Muscle of back (tissue), 13 donors: ENCODE measurements around the gene CRMP1. TPM values are rescaled to one million over a fixed set of nuclear protein-coding genes. Genes with fewer than 3 reads are reported as not detected.

Experiments
- DNase-seq, 3 donors: peaks; one replicate each; pipeline versions ENCODE4 v3.0.0 to v3.0.0-alpha.2; 2013
- long read RNA-seq, 9 donors: transcript quantifications; one replicate each; lab custom pipeline, GENCODE V29; 2026
- polyA plus RNA-seq, 10 donors: library from polyadenylated mRNA; unstranded; fragments of 120-200 nt; gene quantifications; one replicate each; pipeline ENCODE4 v1.2.1, GENCODE V29; 2013; ENCODE audit not compliant: insufficient read length in 10 of 10

Gene CRMP1
- 10 to 100 TPM; 19.4 to 33.4 (median 24.2) TPM for polyA plus RNA-seq
- long read RNA-seq, donor 1, partial matches to known transcripts: 12 of 12 reads
- long read RNA-seq, donor 1, other reads (novel, unspliced or antisense): 0 of 12 reads
- long read RNA-seq, donor 2, partial matches to known transcripts: 0 of 3 reads
- long read RNA-seq, donor 2, other reads (novel, unspliced or antisense): 0 of 3 reads
- long read RNA-seq, donor 3: 0 reads
- long read RNA-seq, donor 4, partial matches to known transcripts: 5 of 6 reads
- long read RNA-seq, donor 4, other reads (novel, unspliced or antisense): 0 of 6 reads
- long read RNA-seq, donor 5, transcript CRMP1-202 (14 exons, 2,911 nt): major isoform, 8 of 8 reads
- long read RNA-seq, donor 5, partial matches to known transcripts: 0 of 8 reads
- long read RNA-seq, donor 5, other reads (novel, unspliced or antisense): 0 of 8 reads
- long read RNA-seq, donor 6, partial matches to known transcripts: 0 of 4 reads
- long read RNA-seq, donor 6, other reads (novel, unspliced or antisense): 0 of 4 reads
- long read RNA-seq, donor 7, partial matches to known transcripts: 11 of 13 reads
- long read RNA-seq, donor 7, other reads (novel, unspliced or antisense): 0 of 13 reads
- long read RNA-seq, donor 8, partial matches to known transcripts: 0 of 2 reads
- long read RNA-seq, donor 8, other reads (novel, unspliced or antisense): 0 of 2 reads
- long read RNA-seq, donor 9, partial matches to known transcripts: 0 of 3 reads
- long read RNA-seq, donor 9, other reads (novel, unspliced or antisense): 0 of 3 reads

DNA sequence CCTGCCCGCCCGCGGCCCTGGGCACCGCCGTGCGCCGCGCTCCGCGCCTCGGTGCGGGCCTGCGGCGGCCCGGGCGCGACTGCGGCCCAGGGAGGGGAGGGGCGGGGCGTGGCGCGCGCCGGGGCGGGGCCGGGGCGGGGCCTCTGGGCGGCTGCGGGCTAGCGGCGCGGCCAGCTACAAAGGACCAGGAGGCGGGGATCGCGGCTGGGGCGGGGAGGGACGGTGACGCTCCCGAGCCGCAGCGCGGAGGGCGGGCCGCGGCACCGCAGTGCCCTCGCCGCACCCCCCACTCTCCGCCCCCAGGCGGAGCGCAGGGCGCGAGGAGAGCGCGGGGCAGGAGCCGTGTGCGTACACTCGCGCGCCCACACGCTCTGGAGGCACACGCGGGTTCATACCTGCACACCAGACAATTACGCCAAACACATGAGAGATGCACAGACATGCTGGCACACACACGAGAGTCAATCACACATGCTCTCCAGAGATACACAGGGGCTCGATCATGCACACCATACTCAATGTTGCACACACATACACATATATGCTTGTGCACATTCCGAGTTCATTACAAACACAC is at the start of gene CRMP1:
Gene CRMP1 (minus strand): TSS at position 83 of the 577 bp plus-strand sequence. CDS start 117 bp downstream, outside the sequence.
- no peak for DNase-seq

DNA sequence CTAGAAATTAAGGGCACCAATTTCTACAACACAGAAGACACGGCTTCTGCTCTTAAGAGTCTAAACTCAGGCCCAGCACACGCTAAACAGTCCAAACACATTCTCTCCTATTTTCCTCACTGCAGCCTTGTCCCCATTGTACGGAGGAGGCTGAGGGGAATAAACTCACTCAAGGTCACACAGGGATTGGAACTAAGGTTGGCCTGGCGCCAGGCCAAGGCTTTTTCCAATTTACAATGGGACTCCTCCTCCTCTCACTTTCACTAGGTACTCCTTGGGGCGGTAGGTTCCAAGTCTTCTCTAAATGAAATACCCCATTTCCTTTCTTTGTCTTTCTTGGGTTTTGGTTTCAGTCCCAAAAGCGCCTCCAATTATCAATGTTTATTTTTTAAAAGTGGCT is 48.7 kb upstream of the CRMP1 start:
- no peak for DNase-seq

- no peak for DNase-seq
These were observed 47.8 kb upstream of the CRMP1 start for GRCh38 chr4:5940470-5941203.

GRCh38 chr4:5933996-5934831 is 41.3 kb upstream of the CRMP1 start:
- no peak for DNase-seq

GRCh38 chr4:5933116-5933515 is 40.2 kb upstream of the CRMP1 start:
- no peak for DNase-seq

DNA sequence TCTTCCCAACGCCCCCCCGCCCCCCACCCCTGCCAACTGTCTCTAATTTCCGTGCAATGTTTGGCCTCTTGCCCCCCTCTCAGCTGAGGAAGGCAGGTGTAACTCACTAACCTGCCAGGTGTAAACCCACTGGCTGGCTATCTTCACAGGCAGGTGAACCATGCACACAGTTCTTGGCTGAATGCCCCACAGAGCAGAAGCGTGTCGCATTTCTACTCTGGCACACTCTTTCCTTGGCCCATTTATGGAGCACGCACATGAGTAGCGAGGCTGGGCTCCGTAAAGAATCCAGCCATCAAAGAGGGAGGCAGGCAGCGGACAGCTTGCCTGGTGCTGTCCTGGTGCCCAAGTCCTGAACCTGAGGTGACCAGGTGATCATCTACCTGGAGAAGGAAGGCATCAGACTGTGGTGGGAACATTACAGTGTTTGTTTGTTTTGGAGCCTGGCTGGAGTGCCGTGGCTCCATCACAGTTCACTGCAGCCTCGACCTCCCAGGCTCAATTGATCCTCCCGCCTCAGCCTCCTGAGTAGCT is 39.2 kb upstream of the CRMP1 start:
- DNase-seq: no peak

DNA sequence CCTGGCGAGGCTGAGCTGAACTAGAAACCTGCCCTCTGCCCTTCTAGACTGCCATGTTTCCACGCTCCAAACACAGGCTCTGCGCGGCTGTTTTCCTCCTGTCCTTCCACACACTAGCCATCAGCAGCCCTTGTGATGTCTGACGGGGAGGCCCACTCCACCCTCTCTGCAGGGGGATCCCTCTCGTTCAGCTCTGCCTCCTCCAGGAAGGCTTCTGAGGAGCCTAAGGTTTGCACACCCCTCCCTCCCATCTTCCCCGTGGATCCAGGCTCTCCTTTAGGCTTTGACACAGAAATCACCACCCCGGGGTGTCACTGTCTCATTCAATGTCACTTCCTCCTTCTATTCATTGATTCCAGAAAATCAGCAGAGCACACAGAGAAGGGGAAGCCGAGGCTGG is 38.6 kb upstream of the CRMP1 start:
- DNase-seq: no peak

DNA sequence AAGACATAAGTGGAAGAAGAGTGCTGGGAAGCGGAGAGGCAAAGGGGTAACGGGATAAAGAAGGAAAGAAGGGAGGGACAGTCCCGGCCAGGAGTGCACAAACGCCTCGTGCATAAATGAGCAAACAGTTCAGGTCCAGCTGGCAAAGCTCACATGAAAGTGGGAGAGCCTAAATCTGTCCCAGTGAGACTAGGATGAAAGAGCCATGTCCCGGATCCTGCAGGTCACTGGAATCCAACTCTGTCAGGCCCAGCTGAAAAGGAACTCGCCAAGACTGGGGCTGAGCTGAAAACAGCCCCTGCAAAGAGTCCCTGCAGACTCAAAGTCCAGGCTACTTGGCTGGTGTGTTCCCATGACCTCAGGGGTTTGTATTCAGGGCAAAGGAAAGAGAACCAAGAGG is 38.0 kb upstream of the CRMP1 start:
- no peak for DNase-seq

DNA sequence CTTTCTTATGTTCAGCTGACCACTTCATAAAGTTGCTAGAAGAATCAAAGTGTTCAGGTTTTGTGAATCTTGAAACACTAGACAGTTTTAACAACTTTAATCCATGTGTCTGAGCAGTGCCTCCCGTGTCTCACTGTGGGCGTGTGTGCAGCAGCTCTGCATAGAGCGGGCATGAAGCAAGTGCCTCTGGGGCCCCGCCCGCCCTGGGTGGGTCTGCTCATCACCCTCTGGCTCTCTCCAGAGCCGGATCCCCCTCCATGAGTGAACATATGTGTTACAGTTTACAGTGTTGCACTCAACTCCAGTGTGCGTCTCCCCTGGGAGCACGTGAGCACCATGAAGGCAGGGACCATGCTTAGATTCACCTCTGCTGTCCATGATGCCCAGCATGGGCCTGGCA is 37.6 kb upstream of the CRMP1 start:
- no peak for DNase-seq

DNA sequence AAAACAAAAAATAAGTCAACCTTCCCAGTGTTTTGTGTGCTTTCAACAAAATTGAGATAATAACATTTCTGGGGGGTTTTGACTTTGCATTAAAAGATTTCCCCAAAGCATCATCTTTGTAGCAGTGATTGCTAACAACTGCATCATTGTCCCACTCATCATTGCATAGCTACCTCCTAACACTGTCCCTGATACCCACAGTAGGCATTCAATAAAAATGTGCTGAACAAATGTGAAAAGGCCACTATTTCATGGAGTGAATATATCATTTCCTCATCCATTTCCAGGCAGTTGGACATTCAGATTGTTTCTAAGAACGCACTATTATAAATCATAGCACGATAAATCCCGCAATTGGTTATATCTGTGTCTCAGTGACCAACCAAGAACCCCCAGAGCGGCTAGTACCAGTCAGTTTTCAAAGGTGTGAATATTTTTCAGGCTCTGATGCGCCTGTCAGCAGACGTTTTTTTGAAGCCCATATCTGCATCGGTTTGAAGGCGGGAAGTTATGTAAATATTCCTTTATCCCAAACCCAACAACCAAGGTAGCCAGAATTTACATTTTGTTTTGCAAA is 36.0 kb upstream of the CRMP1 start:
- DNase-seq: no peak

GRCh38 chr4:5928274-5928673 is 35.4 kb upstream of the CRMP1 start:
- DNase-seq: no peak

DNA sequence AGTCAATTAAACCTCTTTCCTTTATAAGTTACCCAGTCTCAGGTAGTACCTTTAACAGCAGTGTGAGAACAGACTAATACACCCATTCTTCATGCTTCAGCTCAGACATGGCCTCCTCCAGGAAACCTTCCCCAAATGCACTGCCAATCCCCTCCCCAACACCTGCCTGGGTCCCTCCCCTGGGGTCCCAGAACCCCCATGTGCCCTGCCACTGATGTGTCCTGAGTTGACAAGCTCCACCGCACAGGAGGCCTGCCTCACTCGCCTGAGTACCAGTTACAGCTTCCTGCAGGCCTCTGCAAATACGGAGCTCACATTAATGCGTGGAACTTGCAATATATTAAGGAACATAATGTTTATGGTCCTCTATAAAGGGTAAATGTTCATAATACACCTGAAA is 34.9 kb upstream of the CRMP1 start:
- no peak for DNase-seq

GRCh38 chr4:5927116-5927515 is 34.2 kb upstream of the CRMP1 start:
- DNase-seq: no peak

DNA sequence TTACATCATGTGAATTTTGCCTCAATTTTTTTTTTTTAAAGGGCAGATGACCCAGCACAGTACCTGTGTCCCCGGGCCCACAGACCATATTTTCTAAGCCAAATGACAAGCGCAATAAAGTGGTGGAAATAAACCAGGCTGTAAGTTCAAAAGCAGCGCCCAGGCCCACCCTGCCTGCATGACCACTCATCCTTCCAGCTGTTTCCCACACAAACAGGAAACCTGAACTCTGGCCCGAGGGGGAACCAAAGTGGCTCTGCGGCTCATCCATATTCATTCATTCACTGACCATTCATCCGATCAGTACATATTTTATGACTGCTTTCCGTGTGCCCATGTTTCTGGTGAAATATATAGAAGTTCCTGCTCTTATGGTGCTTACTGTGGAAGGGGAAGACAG is 33.7 kb upstream of the CRMP1 start:
- no peak for DNase-seq

- DNase-seq: no peak
These were observed 32.7 kb upstream of the CRMP1 start for GRCh38 chr4:5925419-5926200.

GRCh38 chr4:5924461-5925125 is 31.7 kb upstream of the CRMP1 start:
- no peak for DNase-seq

- no peak for DNase-seq
These were observed 30.5 kb upstream of the CRMP1 start for GRCh38 chr4:5923376-5923775.

- no peak for DNase-seq
These were observed 29.7 kb upstream of the CRMP1 start for GRCh38 chr4:5922556-5922955.

DNA sequence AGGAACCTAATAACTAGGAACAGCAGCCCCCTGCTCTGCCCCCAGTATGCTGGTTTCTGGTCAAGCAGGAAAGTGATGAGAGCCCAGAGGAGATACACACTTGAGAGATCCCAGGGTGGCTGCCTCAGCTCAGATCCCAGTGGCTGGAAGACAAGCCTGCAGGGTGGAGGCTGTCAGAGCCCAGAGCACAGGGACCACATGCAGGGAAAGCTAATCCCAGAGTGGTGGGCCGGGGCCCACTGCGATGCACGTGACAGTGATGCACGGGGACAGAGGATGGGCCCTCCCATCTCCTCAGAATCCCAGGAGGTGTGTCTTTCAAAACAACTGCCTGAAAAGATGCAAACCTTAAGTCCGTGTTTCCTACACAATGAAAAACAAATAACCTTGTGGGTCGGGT is 29.1 kb upstream of the CRMP1 start:
- no peak for DNase-seq
